K562 (cell line): Measurements from ENCODE around the gene JAKMIP1. TPM values are rescaled to one million over a fixed set of nuclear protein-coding genes. Genes with fewer than 3 reads are reported as not detected.

Experiments
- ATAC-seq: fragments of 200-7000 bp; cut with Tn5 transposase; 3 replicates; pipeline ENCODE4 v1.9.1; 2020; ENCODE audit warnings: moderate library complexity
- BruUV-seq: library from RNA; stranded (reverse); fragments of 400-500 nt; replicated peaks from 2 replicates; lab custom pipeline; 2021; lab: Mats Ljungman, UMichigan
- CTCF ChIA-PET: fragments of 300-600 bp; formaldehyde crosslinking; extraction: SDS; loops from one replicate; lab custom pipeline; 2021; ENCODE audit warnings: low intra/inter-chr PET ratio; lab: Yijun Ruan, JAX
- POLR2A ChIA-PET: fragments of 300-600, 350-650 bp; sonication (Branson Sonifier 250); formaldehyde crosslinking; extraction: SDS; loops from one replicate; lab custom pipeline; 2021; ENCODE audit warnings: antibody characterized with exemption, inconsistent platforms; lab: Yijun Ruan, JAX
- DNase-seq, 4 experiments: peaks; one replicate each; pipeline versions ENCODE4 v3.0.0 to v3.0.0-alpha.2; 2011 to 2018; ENCODE audit warnings: low spot score in 3 of 4, mixed read lengths in 3 of 4; ENCODE audit errors: extremely low read depth in 1 of 4
- FAIRE-seq: peaks from 2 replicates; lab custom pipeline; 2011; peaks lifted over from hg19 to GRCh38; lab: Jason Lieb, UNC
- H2AFZ ChIP-seq: 2 replicates; pipeline ENCODE4 v1.6.0; 2011; ENCODE audit warnings: low read depth, low read length, control low read depth, inconsistent platforms
- H3K27ac ChIP-seq: fragments of 200-600 bp; 3 replicates; pipeline ENCODE4 v1.8.0; 2011; ENCODE audit warnings: low read depth, mild to moderate bottlenecking, control low read depth, inconsistent platforms, low read length, moderate library complexity, mixed read lengths; ENCODE audit errors: extremely low read depth
- H3K27me3 ChIP-seq, 2 experiments: fragments of 300-600 bp in 1 of 2; 2 replicates in 1 of 2; 3 replicates in 1 of 2; pipeline versions ENCODE4 v1.6.0 to v1.8.0; 2011; ENCODE audit warnings: inconsistent platforms in 2 of 2, low read length in 2 of 2, mild to moderate bottlenecking in 1 of 2, mixed read lengths in 1 of 2, moderate library complexity in 1 of 2; ENCODE audit not compliant: control insufficient read depth in 2 of 2, insufficient read depth in 2 of 2
- H3K36me3 ChIP-seq: fragments of 300-600 bp; 3 replicates; pipeline ENCODE4 v1.8.0; 2011; ENCODE audit warnings: mild to moderate bottlenecking, low read length, inconsistent platforms; ENCODE audit not compliant: control insufficient read depth, insufficient read depth
- H3K4me1 ChIP-seq, 2 experiments: fragments of 200-600 bp in 1 of 2; replicated peaks in 1 of 2; 2 replicates in 1 of 2; 3 replicates in 1 of 2; pipeline versions ENCODE4 v1.5.1 to v1.8.0; 2011; ENCODE audit warnings: inconsistent platforms in 2 of 2, low read length in 2 of 2, mild to moderate bottlenecking in 1 of 2, mixed read lengths in 1 of 2, moderate library complexity in 1 of 2; ENCODE audit not compliant: control insufficient read depth in 2 of 2, insufficient read depth in 2 of 2
- H3K4me2 ChIP-seq: 2 replicates; pipeline ENCODE4 v1.6.1; 2011; ENCODE audit warnings: low read length, control low read depth, inconsistent platforms, mixed read lengths; ENCODE audit not compliant: insufficient read depth
- H3K4me3 ChIP-seq: fragments of 200-600 bp; sonication (generic), shearing (Covaris generic); 2 replicates; pipeline ENCODE4 v1.5.1; 2016; ENCODE audit warnings: control low read depth, inconsistent platforms
- H3K79me2 ChIP-seq: fragments of 200-600 bp; 3 replicates; pipeline ENCODE4 v1.8.0; 2011; ENCODE audit warnings: low read length, inconsistent platforms; ENCODE audit not compliant: control insufficient read depth, insufficient read depth
- H3K9ac ChIP-seq, 2 experiments: 2 replicates each; pipeline versions ENCODE4 v1.6.0 to v1.6.1; 2011; ENCODE audit warnings: low read depth in 2 of 2, low read length in 2 of 2, control low read depth in 1 of 2, inconsistent platforms in 1 of 2, mild to moderate bottlenecking in 1 of 2, mixed read lengths in 1 of 2; ENCODE audit not compliant: insufficient read depth in 1 of 2
- H3K9me1 ChIP-seq: one replicate; pipeline ENCODE4 v1.6.0; 2011; ENCODE audit warnings: inconsistent platforms, mild to moderate bottlenecking, low read length, moderate library complexity; ENCODE audit not compliant: control insufficient read depth, insufficient read depth
- H3K9me3 ChIP-seq: replicated peaks from 2 replicates; pipeline ENCODE4 v1.5.1; 2011; ENCODE audit warnings: low read depth, low read length, inconsistent platforms; ENCODE audit not compliant: control insufficient read depth, insufficient read depth
- H4K20me1 ChIP-seq: replicated peaks from 2 replicates; pipeline ENCODE4 v1.6.1; 2011; ENCODE audit warnings: low read length, inconsistent platforms, mixed read lengths; ENCODE audit not compliant: control insufficient read depth, insufficient read depth
- CHD1 ChIP-seq: fragments of 200-600 bp; sonication (generic); IDR thresholded peaks from one replicate; pipeline ENCODE4 v1.6.1; 2012; ENCODE audit warnings: mild to moderate bottlenecking, moderate library complexity, low read length, inconsistent platforms
- DNMT1 ChIP-seq: fragments of 450-650 bp; IDR thresholded peaks from 2 replicates; pipeline ENCODE4 v1.6.1; 2016; ENCODE audit warnings: antibody characterized with exemption, mild to moderate bottlenecking
- TCF7L2 ChIP-seq: fragments of 150-350 bp; IDR thresholded peaks from 2 replicates; pipeline ENCODE4 v1.6.1; 2016; ENCODE audit warnings: low read depth, mild to moderate bottlenecking, low read length, moderate library complexity
- WGBS: fragments of 100-300 bp; shearing (Covaris generic); methylation state at CpG from one replicate; pipeline ENCODE4 v1.1.6; 2016; ENCODE audit warnings: low coverage, mixed read lengths; ENCODE audit not compliant: insufficient coverage; ENCODE audit errors: missing lambda C conversion rate; 5-methylcytosine and 5-hydroxymethylcytosine counted together
- in situ Hi-C: fragments of 300-500 bp; cut with MboI; formaldehyde crosslinking; loops from 4 replicates; pipeline ENCODE4 v1.15.0; 2018; ENCODE audit warnings: inconsistent platforms, mixed read lengths
- intact Hi-C: fragments of 100-400 bp; cut with micrococcal nuclease; formaldehyde crosslinking; loops from 2 replicates; pipeline ENCODE4 v1.14.2; 2022
- polyA plus RNA-seq, 8 experiments: library from polyadenylated mRNA; depleted of rRNA in 4 of 8; stranded (reverse) in 5 of 8; unstranded in 3 of 8; fragments of >200 nt; fragmentation: Nextera tagmentation in 2 of 8; fragmentation: Illumina TruSeq in 1 of 8; extraction: Ambion mirVana in 2 of 8; extraction: Trizol in 1 of 8; gene quantifications; 2 replicates each; pipeline versions ENCODE4 v1.2.1 to v1.2.3, GENCODE V29; 2011 to 2014; ENCODE audit warnings: inconsistent platforms in 1 of 8, missing spikeins in 1 of 8
- total RNA-seq, 7 experiments: library from RNA; depleted of rRNA in 6 of 7; stranded (reverse); fragments of >200 nt in 6 of 7; fragmentation: Illumina TruSeq in 2 of 7; extraction: Trizol in 2 of 7; gene quantifications; 2 replicates each; pipeline versions ENCODE4 v1.2.1 to v1.2.3, GENCODE V29; 2011 to 2021; ENCODE audit warnings: low replicate concordance in 1 of 7
- TF ChIP-seq, protein P1 (sequence below): conservative IDR thresholded peaks from 2 replicates; pipeline ENCODE4 v1.6.1; 2011; ENCODE audit warnings: low read depth, mild to moderate bottlenecking, low read length; ENCODE audit not compliant: control insufficient read depth
- TF ChIP-seq, protein P2 (sequence below): fragments of 450-650 bp; IDR thresholded peaks from 2 replicates; pipeline ENCODE4 v1.6.1; 2016; ENCODE audit warnings: antibody characterized with exemption
- TF ChIP-seq, protein P3 (sequence below), 3 experiments: IDR thresholded peaks in 2 of 3; conservative IDR thresholded peaks in 1 of 3; 2 replicates each; pipeline ENCODE4 v1.5.1; 2011 to 2012; ENCODE audit warnings: low read length in 3 of 3, mild to moderate bottlenecking in 3 of 3, control low read depth in 2 of 3, improper control_type of control experiment in 1 of 3, inconsistent platforms in 1 of 3, low read depth in 1 of 3, mixed read lengths in 1 of 3, moderate library complexity in 1 of 3; ENCODE audit not compliant: insufficient read depth in 2 of 3
- TF ChIP-seq, protein P4 (sequence below), 2 experiments: fragments of 450-650 bp; IDR thresholded peaks; 2 replicates each; pipeline ENCODE4 v1.6.1; 2018; ENCODE audit warnings: mild to moderate bottlenecking in 2 of 2, low read depth in 1 of 2; ENCODE audit not compliant: partially characterized antibody in 2 of 2

Gene JAKMIP1
- total and polyA plus RNA-seq, 9 of the 15 experiments (the other 6 are each of a cell fraction or from before 2014, with no cell fraction given) = not detected

DNA sequence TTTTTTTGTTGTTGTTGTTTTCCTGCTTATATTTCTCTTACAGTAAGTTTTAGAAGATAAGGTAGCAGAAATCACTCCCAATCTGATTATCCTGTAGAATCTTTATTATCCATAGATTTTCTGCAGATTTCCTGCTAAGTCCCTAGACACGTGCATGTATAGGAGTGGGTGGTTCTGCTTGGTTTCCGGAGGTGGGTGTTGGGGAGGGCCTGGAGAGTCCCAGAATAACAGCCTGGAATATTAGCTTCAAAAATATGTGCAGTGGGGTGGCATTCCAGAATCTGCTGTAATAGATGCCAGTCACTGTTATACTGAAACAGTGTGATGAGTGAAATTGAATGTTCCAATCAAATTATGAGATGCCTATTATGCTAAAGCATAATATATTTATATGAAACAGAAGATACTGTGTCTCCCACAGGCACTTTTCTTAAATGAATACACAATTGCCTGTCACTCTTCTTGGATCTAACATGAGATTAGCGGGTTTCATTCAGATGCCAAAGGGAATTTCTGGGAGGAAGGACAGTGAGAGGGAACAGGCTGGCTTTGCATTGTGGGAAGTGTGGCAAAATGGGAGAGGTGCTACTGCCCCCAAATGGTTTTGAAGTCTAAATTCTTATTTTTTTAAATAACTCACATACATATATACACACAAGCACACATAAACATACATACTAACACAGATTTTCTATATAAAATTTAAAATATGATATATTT, 219.8 kb downstream of the JAKMIP1 start:
- CTCF ChIA-PET = interaction anchor here (0.7 kb wide), 1 partner anchor 148 kb away, joined by 3 read pairs; no protein-coding TSS in a partner anchor
- POLR2A ChIA-PET = no interaction called here
- H3K27ac ChIP-seq = no peak overlapping the region
- H2AFZ ChIP-seq = no peak overlapping the region
- 0 out of 5 replicates have a peak, but pooled peaks cover 0 to 2% of the 10 kb centered on the region in 2 experiments for H3K4me1 ChIP-seq
- H3K9ac ChIP-seq = no peak overlapping the region
- FAIRE-seq (no peak), DNase-seq (no peak)
- H3K27me3 ChIP-seq = peaks cover 0 to 5% of the 10 kb centered on the region in 2 experiments; a peak in 1 of 5 replicates
- H3K79me2 ChIP-seq = no peaks in the 10 kb centered on the region
- H3K4me3 ChIP-seq = no peak overlapping the region
- TF ChIP-seq DNMT1 (no peak), TCF7L2 (no peak), CHD1 (no peak)
- TF ChIP-seq, protein P1, sequence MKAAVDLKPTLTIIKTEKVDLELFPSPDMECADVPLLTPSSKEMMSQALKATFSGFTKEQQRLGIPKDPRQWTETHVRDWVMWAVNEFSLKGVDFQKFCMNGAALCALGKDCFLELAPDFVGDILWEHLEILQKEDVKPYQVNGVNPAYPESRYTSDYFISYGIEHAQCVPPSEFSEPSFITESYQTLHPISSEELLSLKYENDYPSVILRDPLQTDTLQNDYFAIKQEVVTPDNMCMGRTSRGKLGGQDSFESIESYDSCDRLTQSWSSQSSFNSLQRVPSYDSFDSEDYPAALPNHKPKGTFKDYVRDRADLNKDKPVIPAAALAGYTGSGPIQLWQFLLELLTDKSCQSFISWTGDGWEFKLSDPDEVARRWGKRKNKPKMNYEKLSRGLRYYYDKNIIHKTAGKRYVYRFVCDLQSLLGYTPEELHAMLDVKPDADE = no peak
- TF ChIP-seq, protein P2, sequence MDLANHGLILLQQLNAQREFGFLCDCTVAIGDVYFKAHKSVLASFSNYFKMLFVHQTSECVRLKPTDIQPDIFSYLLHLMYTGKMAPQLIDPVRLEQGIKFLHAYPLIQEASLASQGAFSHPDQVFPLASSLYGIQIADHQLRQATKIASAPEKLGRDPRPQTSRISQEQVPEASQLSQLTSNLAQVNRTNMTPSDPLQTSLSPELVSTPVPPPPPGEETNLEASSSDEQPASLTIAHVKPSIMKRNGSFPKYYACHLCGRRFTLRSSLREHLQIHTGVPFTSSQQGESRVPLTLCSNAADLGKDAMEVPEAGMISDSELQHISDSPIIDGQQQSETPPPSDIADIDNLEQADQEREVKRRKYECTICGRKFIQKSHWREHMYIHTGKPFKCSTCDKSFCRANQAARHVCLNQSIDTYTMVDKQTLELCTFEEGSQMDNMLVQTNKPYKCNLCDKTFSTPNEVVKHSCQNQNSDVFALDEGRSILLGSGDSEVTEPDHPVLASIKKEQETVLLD = no peak
- TF ChIP-seq, protein P3, sequence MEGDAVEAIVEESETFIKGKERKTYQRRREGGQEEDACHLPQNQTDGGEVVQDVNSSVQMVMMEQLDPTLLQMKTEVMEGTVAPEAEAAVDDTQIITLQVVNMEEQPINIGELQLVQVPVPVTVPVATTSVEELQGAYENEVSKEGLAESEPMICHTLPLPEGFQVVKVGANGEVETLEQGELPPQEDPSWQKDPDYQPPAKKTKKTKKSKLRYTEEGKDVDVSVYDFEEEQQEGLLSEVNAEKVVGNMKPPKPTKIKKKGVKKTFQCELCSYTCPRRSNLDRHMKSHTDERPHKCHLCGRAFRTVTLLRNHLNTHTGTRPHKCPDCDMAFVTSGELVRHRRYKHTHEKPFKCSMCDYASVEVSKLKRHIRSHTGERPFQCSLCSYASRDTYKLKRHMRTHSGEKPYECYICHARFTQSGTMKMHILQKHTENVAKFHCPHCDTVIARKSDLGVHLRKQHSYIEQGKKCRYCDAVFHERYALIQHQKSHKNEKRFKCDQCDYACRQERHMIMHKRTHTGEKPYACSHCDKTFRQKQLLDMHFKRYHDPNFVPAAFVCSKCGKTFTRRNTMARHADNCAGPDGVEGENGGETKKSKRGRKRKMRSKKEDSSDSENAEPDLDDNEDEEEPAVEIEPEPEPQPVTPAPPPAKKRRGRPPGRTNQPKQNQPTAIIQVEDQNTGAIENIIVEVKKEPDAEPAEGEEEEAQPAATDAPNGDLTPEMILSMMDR (IDR thresholded peaks at IDR 0.05 in 2 of 3, conservative IDR thresholded peaks at IDR 0.05 in 1 of 3; ENCODE audit: insufficient read depth in 2 of 3, low read depth in 1 of 3, low read length in 3 of 3) = peak; percentile 4 to 30 (median 12); a peak in 2 of 6 replicates
- TF ChIP-seq, protein P4, sequence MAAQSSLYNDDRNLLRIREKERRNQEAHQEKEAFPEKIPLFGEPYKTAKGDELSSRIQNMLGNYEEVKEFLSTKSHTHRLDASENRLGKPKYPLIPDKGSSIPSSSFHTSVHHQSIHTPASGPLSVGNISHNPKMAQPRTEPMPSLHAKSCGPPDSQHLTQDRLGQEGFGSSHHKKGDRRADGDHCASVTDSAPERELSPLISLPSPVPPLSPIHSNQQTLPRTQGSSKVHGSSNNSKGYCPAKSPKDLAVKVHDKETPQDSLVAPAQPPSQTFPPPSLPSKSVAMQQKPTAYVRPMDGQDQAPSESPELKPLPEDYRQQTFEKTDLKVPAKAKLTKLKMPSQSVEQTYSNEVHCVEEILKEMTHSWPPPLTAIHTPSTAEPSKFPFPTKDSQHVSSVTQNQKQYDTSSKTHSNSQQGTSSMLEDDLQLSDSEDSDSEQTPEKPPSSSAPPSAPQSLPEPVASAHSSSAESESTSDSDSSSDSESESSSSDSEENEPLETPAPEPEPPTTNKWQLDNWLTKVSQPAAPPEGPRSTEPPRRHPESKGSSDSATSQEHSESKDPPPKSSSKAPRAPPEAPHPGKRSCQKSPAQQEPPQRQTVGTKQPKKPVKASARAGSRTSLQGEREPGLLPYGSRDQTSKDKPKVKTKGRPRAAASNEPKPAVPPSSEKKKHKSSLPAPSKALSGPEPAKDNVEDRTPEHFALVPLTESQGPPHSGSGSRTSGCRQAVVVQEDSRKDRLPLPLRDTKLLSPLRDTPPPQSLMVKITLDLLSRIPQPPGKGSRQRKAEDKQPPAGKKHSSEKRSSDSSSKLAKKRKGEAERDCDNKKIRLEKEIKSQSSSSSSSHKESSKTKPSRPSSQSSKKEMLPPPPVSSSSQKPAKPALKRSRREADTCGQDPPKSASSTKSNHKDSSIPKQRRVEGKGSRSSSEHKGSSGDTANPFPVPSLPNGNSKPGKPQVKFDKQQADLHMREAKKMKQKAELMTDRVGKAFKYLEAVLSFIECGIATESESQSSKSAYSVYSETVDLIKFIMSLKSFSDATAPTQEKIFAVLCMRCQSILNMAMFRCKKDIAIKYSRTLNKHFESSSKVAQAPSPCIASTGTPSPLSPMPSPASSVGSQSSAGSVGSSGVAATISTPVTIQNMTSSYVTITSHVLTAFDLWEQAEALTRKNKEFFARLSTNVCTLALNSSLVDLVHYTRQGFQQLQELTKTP (IDR thresholded peaks at IDR 0.05; ENCODE audit: low read depth in 1 of 2, partially characterized antibody in 2 of 2) = peak in 1 of 2 experiments; percentile 60
- TF ChIP-seq, all 486 proteins: peak for 2
- in situ Hi-C loops = no loop called here
- Histone ChIP-seq H4K20me1 (no peaks in the 10 kb centered on the region), H3K9me3 (0 out of 2 replicates have a peak, but pooled peaks cover 2% of the 10 kb centered on the region), H3K9me1 (no peaks in the 10 kb centered on the region), H3K36me3 (no peaks in the 10 kb centered on the region), H3K4me2 (no peak overlapping the region)
- WGBS = 2% methylated on average over 3 of the region's 3 CpGs
- ATAC-seq = no peak
- intact Hi-C loops = loop anchor here (1.0 kb wide), 1 partner anchor 159 kb away; no protein-coding TSS in a partner anchor
- BruUV-seq = no TSS peak
